GM21576 (cell line): ENCODE data around the gene NCOR1.
"Not testable (repeated sequence)": the region's sequence is repeated elsewhere in the genome, so short reads cannot be mapped to it uniquely, and the experiment has no call there.

Experiments used
- ATAC-seq: cut with Tn5 transposase; IDR thresholded peaks from one replicate; pipeline ENCODE4 v1.9.1; 2021; ENCODE audit warnings: mild to moderate bottlenecking, moderate library complexity; ENCODE audit not compliant: unreplicated experiment

Gene NCOR1

DNA sequence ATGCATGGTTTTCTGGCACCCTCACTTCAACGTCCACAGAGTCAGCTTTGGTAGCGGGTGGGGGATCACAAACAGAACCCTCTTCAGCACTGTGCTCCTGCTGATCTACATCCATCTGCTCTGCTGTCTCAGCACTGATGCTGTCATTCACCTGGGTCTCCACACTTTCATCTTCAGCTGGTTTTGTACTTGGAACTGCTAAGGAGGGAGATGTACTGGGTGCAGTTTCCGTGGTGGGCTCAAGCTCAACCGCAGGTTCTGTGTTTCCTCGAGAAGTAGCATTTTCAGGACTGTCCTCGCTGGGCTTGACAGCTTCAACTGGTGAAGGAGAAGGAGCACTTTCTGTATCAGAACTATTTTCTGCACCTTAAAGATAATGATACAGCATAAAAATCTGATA is 113.9 kb downstream of the NCOR1 start:
- ATAC-seq = no peak

GRCh38 chr17:16100737-16101400 is 114.5 kb downstream of the NCOR1 start:
- ATAC-seq = no peak

- no peak for ATAC-seq
These were observed 123.6 kb downstream of the NCOR1 start for GRCh38 chr17:16091773-16092172.

GRCh38 chr17:16086957-16087356 is 128.4 kb downstream of the NCOR1 start:
- ATAC-seq = no peak

GRCh38 chr17:16085066-16085699 is 130.2 kb downstream of the NCOR1 start:
- ATAC-seq = no peak

DNA sequence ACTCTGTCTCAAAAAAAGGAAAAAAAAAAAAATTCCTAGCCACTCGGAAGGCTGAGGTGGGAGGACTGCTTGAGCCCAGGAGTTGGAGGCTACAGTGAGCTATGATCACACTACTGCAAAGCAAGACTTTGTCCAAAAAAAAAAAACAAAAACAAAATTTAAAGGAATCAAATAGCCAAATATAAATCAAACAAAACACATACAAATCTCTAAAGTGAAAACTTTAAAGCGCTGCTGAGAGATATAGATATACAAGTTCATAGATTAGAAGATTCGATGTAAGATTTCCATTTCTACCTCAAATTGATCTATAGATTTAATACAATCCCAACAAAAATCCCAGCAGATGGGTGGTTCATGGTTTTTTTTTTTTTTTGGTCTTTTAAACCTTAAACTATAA is 132.1 kb downstream of the NCOR1 start:
- ATAC-seq = no peak

DNA sequence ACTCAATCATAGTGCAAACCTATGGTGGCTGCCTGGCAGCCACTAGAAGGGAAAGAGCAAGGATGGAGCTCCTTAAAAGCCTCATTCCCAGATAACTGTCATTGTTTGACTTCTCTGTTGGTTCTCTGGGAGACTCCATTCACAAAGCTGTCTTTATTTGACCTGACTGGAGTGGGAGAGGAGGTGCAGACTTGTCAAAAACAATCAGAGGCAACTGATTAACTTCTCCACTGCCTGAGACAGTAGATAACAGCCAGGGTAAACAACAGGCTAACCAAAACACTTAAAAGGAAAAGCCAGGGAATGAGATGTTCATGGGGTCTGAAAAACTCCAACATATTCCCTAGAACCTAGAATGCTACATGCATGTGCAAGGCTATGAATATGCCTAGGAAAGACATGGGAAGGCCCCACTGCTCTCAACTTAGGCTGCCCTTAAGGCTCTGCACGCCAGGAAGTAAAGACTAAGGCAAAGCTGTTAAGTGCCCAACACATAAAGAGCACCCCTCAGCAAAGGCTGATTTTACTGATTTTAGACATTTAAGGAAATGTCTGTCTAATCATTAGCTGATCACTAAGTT is 133.7 kb downstream of the NCOR1 start:
- no peak for ATAC-seq

DNA sequence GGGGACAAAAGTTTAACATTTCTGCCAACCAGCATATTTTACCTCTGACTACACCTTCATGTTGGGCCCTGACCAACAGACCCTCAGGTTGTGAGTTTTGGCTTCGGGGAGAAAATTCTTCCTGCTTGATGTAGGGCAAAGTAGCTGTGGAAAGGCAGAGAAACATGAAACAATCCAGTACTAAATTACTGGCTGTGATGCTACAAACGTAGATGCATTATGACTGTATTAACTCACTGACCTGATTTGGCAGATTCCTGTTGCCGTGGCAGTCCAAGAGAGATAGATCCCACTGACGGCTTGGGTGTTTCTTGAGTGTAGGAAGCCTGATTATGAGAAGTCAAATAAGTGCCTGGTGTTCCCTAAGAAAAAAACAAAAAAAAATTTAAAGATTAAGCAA is 135.0 kb downstream of the NCOR1 start:
- no peak for ATAC-seq

DNA sequence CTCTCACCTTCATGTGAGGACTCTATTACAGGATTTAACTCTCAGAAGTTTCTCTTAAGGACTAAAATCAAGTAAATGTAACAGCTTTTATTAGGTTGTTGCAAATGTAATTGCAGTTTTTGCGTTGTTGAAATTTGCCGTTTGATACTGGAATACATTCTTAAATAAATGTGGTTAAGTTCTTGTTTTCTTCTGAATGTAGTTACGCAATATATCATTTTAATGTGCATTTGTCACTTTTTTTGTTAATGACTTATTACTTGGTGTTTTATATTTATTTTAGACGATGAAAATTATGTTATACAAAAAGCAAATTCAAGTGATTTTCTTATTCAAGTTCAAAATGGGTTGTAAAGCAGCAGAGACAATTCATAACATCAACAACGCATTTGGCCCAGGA is 139.4 kb downstream of the NCOR1 start:
- ATAC-seq = no peak

GRCh38 chr17:16074423-16074822 is 140.9 kb downstream of the NCOR1 start:
- no peak for ATAC-seq

GRCh38 chr17:16073845-16074244 is 141.5 kb downstream of the NCOR1 start:
- ATAC-seq = no peak

DNA sequence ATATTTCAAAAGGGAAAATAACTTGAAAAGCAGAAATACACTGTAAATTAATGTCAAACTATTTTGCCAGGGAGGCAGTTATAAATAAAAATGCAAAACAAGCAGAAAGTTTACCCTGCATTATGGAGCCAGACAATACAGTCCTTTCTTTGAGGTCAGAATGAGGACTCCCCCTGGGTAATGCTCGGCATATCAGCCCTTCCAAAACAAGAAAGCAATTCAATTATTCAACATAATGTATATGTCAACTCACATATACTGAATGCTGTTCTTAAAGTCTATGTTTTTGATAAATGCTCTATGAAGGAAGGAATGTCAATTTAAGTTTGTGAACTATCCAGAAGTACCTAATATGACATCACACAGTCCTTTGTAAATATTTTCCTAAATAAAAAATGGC is 143.3 kb downstream of the NCOR1 start:
- no peak for ATAC-seq

DNA sequence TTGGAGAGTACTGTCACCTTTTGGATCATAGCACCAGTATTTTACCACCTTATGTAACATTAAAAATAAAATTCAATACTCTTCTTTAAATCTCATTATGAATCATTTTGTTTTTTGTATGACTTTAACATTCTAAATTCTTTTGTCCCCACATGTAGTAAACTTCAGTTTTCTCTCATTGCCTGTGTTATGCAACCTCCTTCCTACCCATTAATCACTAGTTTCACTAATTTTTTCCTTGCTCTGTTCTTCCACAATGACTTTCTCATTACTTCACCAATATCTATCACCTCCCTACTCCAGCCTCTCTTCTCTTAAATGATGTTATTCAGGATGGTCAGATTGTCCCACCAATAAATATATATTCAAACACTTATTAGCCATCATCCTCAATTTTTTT is 147.0 kb downstream of the NCOR1 start:
- no peak for ATAC-seq

GRCh38 chr17:16066125-16066524 is 149.2 kb downstream of the NCOR1 start:
- ATAC-seq = no peak

GRCh38 chr17:16061631-16062030 is 153.7 kb downstream of the NCOR1 start:
- ATAC-seq = no peak

- not testable (repeated sequence) for ATAC-seq
These were observed 160.2 kb downstream of the NCOR1 start for GRCh38 chr17:16055139-16055538.

DNA sequence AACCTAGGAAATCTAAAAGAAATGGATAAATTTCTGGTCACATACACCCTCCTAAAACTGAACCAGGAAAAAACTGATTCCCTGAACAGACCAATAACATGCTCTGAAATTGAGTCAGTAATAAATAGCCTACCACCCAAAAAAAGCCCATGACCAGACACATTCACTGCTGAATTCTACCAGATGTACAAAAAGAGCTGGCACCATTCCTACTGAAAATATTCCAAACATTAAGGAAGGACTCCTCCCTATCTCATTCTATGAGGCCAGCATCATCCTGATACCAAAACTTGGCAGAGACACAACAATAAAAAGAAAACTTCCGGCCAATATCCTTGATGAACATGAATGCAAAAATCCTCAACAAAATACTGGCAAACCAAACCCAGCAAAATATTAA is 162.8 kb downstream of the NCOR1 start:
- ATAC-seq = no peak

DNA sequence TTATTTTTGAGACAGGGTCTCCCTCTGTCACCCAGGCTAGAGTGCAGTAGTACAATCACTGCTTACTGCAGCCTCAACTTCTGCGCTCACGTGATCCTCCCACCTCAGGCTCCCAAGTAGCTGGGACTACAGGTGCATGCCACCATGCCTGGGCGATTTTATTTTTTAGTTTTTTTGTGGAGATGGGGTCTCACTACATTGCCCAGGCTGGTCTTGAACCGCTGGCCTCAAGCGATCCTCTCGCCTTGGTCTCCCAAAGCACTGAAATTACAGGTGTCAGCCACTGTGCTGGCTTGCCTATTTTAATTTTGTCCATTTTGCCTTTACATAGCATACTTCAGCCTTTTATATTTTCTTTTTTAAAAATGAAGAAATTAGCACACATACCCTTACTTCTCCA is 164.5 kb downstream of the NCOR1 start:
- ATAC-seq = no peak

- no peak for ATAC-seq
These were observed 166.4 kb downstream of the NCOR1 start for GRCh38 chr17:16048811-16049449.

GRCh38 chr17:16046966-16047365 is 168.4 kb downstream of the NCOR1 start:
- no peak for ATAC-seq

GRCh38 chr17:16044487-16044886 is 170.8 kb downstream of the NCOR1 start:
- no peak for ATAC-seq

GRCh38 chr17:16040710-16041251 is 174.6 kb downstream of the NCOR1 start:
- ATAC-seq = no peak
